ENCODE data around the gene CDH13. TPM values are rescaled to one million over a fixed set of nuclear protein-coding genes. Genes with fewer than 3 reads are reported as not detected.

Gene CDH13
- total RNA-seq, 4 donors from 2014 or later, result 3.4 to 14.8 (median 6.5) TPM

DNA sequence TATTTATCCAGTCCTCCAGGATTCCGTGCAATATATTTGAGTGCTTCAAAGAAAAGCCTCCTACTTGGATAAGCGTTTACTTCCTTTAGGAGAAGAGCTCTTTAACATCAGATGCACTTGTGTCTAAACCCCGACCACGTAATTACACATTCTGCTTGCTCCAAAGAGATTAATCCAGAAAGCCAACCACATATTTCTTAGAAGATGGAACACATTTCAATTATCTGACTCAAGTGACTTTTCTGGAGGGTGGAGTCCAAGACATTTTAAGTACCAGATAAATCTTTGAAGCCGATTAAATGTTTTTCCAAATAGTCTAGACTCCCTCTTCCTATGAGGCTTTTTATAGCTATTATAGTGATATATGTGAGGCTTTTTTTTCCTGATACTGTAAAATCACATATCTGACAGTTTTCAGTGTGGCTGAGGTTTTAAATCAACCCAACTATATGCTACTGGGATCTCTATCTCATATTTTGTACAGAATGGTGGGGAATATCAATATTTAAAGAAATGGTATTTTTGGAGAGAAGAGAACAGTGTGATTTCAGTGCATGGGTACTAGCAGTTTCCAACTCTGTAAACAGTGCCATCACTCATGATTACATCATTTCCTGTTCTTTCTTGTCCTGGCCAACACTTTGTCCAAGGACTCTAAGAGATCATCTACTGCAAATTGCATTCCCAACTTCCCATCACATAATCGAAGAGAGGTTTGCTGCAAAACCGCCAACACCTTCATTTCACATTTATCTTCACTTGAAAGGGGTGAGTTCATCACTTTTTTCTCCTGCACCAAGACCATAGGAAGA, 988.6 kb downstream of the CDH13 start:
- Histone ChIP-seq H3K27ac (no peak overlapping the region), H3K36me3 (no peaks in the 10 kb centered on the region), H3K4me3 (replicated peaks in 1 of 3) (no peak overlapping the region), H3K27me3 (no peaks in the 10 kb centered on the region), H3K9me3 (no peaks in the 10 kb centered on the region), H3K4me1 (no peaks in the 10 kb centered on the region)
- intact Hi-C loops (cut with DNase I), result no loop called here
- TF ChIP-seq POLR2A (IDR thresholded peaks at IDR 0.05) (no peak), CTCF (IDR thresholded peaks at IDR 0.05) (no peak)
- WGBS, 2 donors, result 64 to 67% methylated on average over 7 of the region's 7 CpGs
- DNase-seq, result no peak

GRCh38 chr16:83615953-83616350, 989.2 kb downstream of the CDH13 start:
- intact Hi-C loops (cut with DNase I), result no loop called here
- Histone ChIP-seq H3K4me3 (replicated peaks in 1 of 3) (no peak overlapping the region), H3K9me3 (no peaks in the 10 kb centered on the region), H3K27me3 (no peaks in the 10 kb centered on the region), H3K4me1 (no peaks in the 10 kb centered on the region), H3K27ac (no peak overlapping the region), H3K36me3 (no peaks in the 10 kb centered on the region)
- no peak for TF ChIP-seq POLR2A (IDR thresholded peaks at IDR 0.05)
- TF ChIP-seq CTCF (IDR thresholded peaks at IDR 0.05), result no peak
- 81 to 93% methylated on average over 8 of the region's 8 CpGs for WGBS, 2 donors
- no peak for DNase-seq

GRCh38 chr16:83619381-83620150, 992.8 kb downstream of the CDH13 start:
- Histone ChIP-seq H3K4me3 (replicated peaks in 1 of 3) (no peak overlapping the region), H3K36me3 (no peaks in the 10 kb centered on the region), H3K27ac (no peak overlapping the region), H3K27me3 (no peaks in the 10 kb centered on the region), H3K4me1 (no peaks in the 10 kb centered on the region), H3K9me3 (no peaks in the 10 kb centered on the region)
- TF ChIP-seq CTCF (IDR thresholded peaks at IDR 0.05) (no peak), POLR2A (IDR thresholded peaks at IDR 0.05) (no peak)
- no peak for DNase-seq
- WGBS, 2 donors, result 67% methylated on average over 12 of the region's 12 CpGs
- intact Hi-C loops (cut with DNase I), result no loop called here

DNA sequence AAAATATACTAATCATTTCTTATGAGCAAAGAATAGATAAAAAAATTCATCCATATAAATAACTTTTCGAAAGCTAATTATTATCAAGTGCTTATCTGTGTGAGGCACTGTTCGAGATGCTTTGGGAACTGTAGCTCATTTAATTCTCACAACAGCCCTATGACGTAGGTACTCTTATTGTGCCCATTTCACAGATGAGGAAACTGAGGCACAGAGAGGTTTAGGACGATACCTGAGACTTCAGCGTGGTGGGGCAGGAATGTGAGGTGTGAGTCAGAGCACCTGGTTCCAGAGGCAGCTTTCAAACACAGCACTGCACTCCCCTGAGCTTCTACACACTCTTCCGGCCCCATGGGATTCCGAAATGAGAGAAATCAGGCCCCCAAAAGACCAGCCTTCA, 995.2 kb downstream of the CDH13 start:
- no peak for DNase-seq
- intact Hi-C loops (cut with DNase I), result no loop called here
- Histone ChIP-seq H3K4me3 (replicated peaks in 1 of 3) (no peak overlapping the region), H3K36me3 (no peaks in the 10 kb centered on the region), H3K27ac (no peak overlapping the region), H3K4me1 (no peaks in the 10 kb centered on the region), H3K27me3 (no peaks in the 10 kb centered on the region), H3K9me3 (no peaks in the 10 kb centered on the region)
- 87 to 95% methylated on average over 7 of the region's 7 CpGs for WGBS, 2 donors
- TF ChIP-seq POLR2A (IDR thresholded peaks at IDR 0.05), result no peak
- TF ChIP-seq CTCF (IDR thresholded peaks at IDR 0.05), result no peak

All from thyroid gland (tissue), 4 donors.